Testis (tissue), 2 donors: Measurements from ENCODE around the gene UBR2.
"Not testable (repeated sequence)": the region's sequence is repeated elsewhere in the genome, so short reads cannot be mapped to it uniquely, and the experiment has no call there.

Experiments
- CTCF ChIP-seq, 3 experiments: fragments of 450-650 bp in 2 of 3; fragments of 200-600 bp in 1 of 3; sonication (generic) in 1 of 3; IDR thresholded peaks; one replicate each; pipeline ENCODE4 v1.5.1; 2016 to 2019; ENCODE audit warnings: antibody characterized with exemption in 3 of 3, mild to moderate bottlenecking in 2 of 3, moderate library complexity in 1 of 3
- POLR2A ChIP-seq: fragments of 450-650 bp; IDR thresholded peaks from one replicate; pipeline ENCODE4 v1.6.1; 2017; ENCODE audit warnings: antibody characterized with exemption, mild to moderate bottlenecking, moderate library complexity

GRCh38 chr6:42674368-42674767 lies 110.5 kb downstream of the UBR2 start:
- TF ChIP-seq CTCF (IDR thresholded peaks at IDR 0.05); POLR2A: not testable (repeated sequence)
